OCI-LY7 (cell line): ENCODE results near the gene ZNF3. TPM values are rescaled to one million over a fixed set of nuclear protein-coding genes. Genes with fewer than 3 reads are reported as not detected.

Experiments used
- BruUV-seq: library from RNA; stranded (reverse); fragments of 400-500 nt; replicated peaks from 2 replicates; lab custom pipeline; 2021; lab: Mats Ljungman, UMichigan
- CTCF ChIA-PET: fragments of 300-600 bp; sonication (Branson Sonifier 250); formaldehyde crosslinking; loops from one replicate; lab custom pipeline; 2022; ENCODE audit warnings: antibody characterized with exemption; ENCODE audit not compliant: unreplicated experiment; lab: Charles Lee
- POLR2A ChIA-PET: fragments of 300-600 bp; sonication (Branson Sonifier 250); formaldehyde crosslinking; loops from one replicate; lab custom pipeline; 2022; ENCODE audit warnings: antibody characterized with exemption; lab: Charles Lee
- DNase-seq: peaks from one replicate; pipeline ENCODE4 v3.0.0-alpha.2; 2015; ENCODE audit warnings: low spot score
- H2AFZ ChIP-seq: fragments of 200-600 bp; sonication (generic), shearing (Covaris generic); 2 replicates; pipeline ENCODE4 v1.6.1; 2014; ENCODE audit warnings: mild to moderate bottlenecking, antibody characterized with exemption, low read length, moderate library complexity
- H3K27ac ChIP-seq: fragments of 200-600 bp; sonication (generic); 2 replicates; pipeline ENCODE4 v1.5.1; 2014; ENCODE audit warnings: mixed run types, low read depth, mild to moderate bottlenecking, moderate library complexity, low read length, inconsistent platforms; ENCODE audit not compliant: poor library complexity, severe bottlenecking
- H3K36me3 ChIP-seq: fragments of 200-600 bp; sonication (generic); 2 replicates; pipeline ENCODE4 v1.6.1; 2014; ENCODE audit warnings: mild to moderate bottlenecking, antibody characterized with exemption, low read length, moderate library complexity, mixed read lengths; ENCODE audit not compliant: insufficient read depth
- H3K4me1 ChIP-seq: fragments of 200-600 bp; sonication (generic); 2 replicates; pipeline ENCODE4 v1.5.1; 2014; ENCODE audit warnings: mild to moderate bottlenecking, low read length; ENCODE audit not compliant: insufficient read depth, poor library complexity, severe bottlenecking
- H3K4me2 ChIP-seq: fragments of 200-600 bp; sonication (generic); 2 replicates; pipeline ENCODE4 v1.6.1; 2014; ENCODE audit warnings: mild to moderate bottlenecking, low read length
- H3K4me3 ChIP-seq: fragments of 200-600 bp; sonication (generic); 2 replicates; pipeline ENCODE4 v1.5.1; 2014; ENCODE audit warnings: mild to moderate bottlenecking, low read depth, low read length; ENCODE audit not compliant: poor library complexity, severe bottlenecking
- H3K79me2 ChIP-seq: fragments of 200-600 bp; sonication (generic); 2 replicates; pipeline ENCODE4 v1.6.1; 2016; ENCODE audit warnings: low read depth, mild to moderate bottlenecking, low read length, moderate library complexity, mixed read lengths; ENCODE audit not compliant: insufficient read depth
- H3K9me2 ChIP-seq: fragments of 200-600 bp; sonication (generic); 2 replicates; pipeline ENCODE4 v1.6.1; 2016; ENCODE audit warnings: mild to moderate bottlenecking, low read length, mixed read lengths; ENCODE audit not compliant: insufficient read depth
- H3K9me3 ChIP-seq: fragments of 200-600 bp; sonication (generic); 2 replicates; pipeline ENCODE4 v1.6.1; 2014; ENCODE audit warnings: mild to moderate bottlenecking, mixed run types, low read length, mixed read lengths
- H4K20me1 ChIP-seq: fragments of 200-600 bp; sonication (generic); 2 replicates; pipeline ENCODE4 v1.6.1; 2014; ENCODE audit warnings: mild to moderate bottlenecking, antibody characterized with exemption, low read length, moderate library complexity, mixed read lengths; ENCODE audit not compliant: insufficient read depth
- EZH2phosphoT487 ChIP-seq: fragments of 200-600 bp; sonication (generic); IDR thresholded peaks from 2 replicates; pipeline ENCODE4 v1.6.1; 2018; ENCODE audit warnings: low read depth, borderline replicate concordance, mild to moderate bottlenecking, mixed run types, antibody characterized with exemption, low read length, moderate library complexity, mixed read lengths
- intact Hi-C: fragments of 100-400 bp; cut with micrococcal nuclease; formaldehyde crosslinking; loops from one replicate; pipeline ENCODE4 v1.10.0; 2022; ENCODE audit not compliant: unreplicated experiment
- total RNA-seq, 2 experiments: library from RNA; depleted of rRNA in 1 of 2; stranded (reverse); fragments of >200 nt in 1 of 2; shearing (Covaris generic) in 1 of 2; gene quantifications; 2 replicates each; pipeline ENCODE4 v1.2.3, GENCODE V29; 2014 to 2022
- TF ChIP-seq, protein P1 (sequence below): fragments of 200-600 bp; sonication (generic); conservative IDR thresholded peaks from 2 replicates; pipeline ENCODE4 v1.5.1; 2014; ENCODE audit warnings: mild to moderate bottlenecking, antibody characterized with exemption, low read length, moderate library complexity, mixed read lengths

Gene ZNF3
- total RNA-seq, 2 experiments from 2014 or later, result 19.8 to 23.7 TPM

DNA sequence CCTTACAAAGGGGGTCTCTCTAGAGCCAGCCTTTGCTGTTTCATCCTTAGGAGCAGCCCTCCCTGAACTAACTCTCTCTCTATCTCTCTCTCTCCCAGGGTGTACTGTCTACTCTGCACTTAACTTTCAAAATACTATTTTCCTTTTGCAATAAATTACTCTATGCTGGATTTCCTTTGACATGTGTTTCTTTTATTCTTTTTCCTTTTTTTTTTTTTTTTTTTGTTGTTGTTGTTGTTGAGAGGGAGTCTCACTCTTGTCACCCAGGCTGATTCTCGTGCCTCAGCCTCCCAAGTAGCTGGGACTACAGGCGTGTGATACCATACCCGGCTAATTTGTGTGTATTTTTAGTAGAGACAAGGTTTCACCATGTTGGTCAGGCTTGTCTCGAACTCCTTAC is 1.5 kb upstream of the ZNF3 start:
- Histone ChIP-seq H3K27ac (peak overlapping the region; percentile 64), H2AFZ (peak overlapping the region; percentile 90), H3K79me2 (peaks cover 13% of the 10 kb centered on the region; the same call in 1 of the 2 replicates), H3K36me3 (peaks cover 5% of the 10 kb centered on the region; the same call in 1 of the 2 replicates), H3K4me1 (peaks cover 24% of the 10 kb centered on the region), H3K4me3 (peak overlapping the region; percentile 73), H3K9me3 (no peaks in the 10 kb centered on the region), H3K4me2 (peak overlapping the region; percentile 80), H4K20me1 (no peaks in the 10 kb centered on the region), H3K9me2 (no peaks in the 10 kb centered on the region)
- CTCF ChIA-PET, result interaction anchor here (0.5 to 1.0 kb wide), 5 partner anchors 19 to 346 kb away, joined by 3 to 5 read pairs (median 4); partner anchors contain the start of gene AP4M1
- BruUV-seq, result no TSS peak
- intact Hi-C loops, result loop anchor here (5.0 to 10.0 kb wide), 2 partner anchors 44 to 802 kb away; partner anchors contain the start of genes MBLAC1 and UFSP1
- no peak for TF ChIP-seq EZH2phosphoT487
- TF ChIP-seq, protein P1, sequence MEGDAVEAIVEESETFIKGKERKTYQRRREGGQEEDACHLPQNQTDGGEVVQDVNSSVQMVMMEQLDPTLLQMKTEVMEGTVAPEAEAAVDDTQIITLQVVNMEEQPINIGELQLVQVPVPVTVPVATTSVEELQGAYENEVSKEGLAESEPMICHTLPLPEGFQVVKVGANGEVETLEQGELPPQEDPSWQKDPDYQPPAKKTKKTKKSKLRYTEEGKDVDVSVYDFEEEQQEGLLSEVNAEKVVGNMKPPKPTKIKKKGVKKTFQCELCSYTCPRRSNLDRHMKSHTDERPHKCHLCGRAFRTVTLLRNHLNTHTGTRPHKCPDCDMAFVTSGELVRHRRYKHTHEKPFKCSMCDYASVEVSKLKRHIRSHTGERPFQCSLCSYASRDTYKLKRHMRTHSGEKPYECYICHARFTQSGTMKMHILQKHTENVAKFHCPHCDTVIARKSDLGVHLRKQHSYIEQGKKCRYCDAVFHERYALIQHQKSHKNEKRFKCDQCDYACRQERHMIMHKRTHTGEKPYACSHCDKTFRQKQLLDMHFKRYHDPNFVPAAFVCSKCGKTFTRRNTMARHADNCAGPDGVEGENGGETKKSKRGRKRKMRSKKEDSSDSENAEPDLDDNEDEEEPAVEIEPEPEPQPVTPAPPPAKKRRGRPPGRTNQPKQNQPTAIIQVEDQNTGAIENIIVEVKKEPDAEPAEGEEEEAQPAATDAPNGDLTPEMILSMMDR, result no peak
- POLR2A ChIA-PET, result interaction anchor here (0.6 to 1.2 kb wide), 11 partner anchors 8 to 397 kb away, joined by 3 to 5 read pairs (median 3); partner anchors contain the start of genes MBLAC1, TRIM4 and ZSCAN21
- no peak for DNase-seq

DNA sequence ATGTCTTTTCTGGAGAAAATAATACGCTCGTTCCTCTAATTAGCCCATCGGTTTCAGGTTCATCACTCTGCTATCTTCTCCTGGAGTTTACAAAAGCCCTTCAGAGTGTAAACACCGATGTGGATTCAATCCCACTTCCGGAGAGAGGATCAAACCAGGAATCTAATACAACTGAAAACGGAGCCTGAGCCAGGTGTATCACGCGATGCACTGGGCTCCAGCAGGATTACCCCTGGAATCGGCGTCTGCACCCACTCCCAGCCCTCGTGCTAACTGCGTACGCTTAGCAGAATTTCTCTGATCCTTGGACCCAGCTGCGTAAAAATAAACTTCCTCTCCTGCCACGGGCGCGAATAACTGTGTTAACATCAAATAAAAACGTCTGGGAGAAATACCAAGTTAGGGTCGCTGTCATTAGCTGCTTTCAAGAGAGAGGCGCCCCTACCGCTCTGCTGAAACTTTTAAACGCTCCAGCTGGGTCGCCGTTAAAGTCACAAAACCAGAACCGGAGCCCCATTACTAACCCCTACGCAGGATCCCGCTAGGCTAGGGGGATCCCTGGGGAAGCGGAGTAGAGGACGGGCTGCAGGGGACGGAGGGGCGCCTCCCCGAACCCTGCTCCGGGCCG is 502 bp downstream of the ZNF3 start:
- Histone ChIP-seq H3K4me3 (peak overlapping the region; percentile 73), H3K4me2 (peak overlapping the region; percentile 80), H3K4me1 (peaks cover 22% of the 10 kb centered on the region), H2AFZ (peak overlapping the region; percentile 0; the same call in 1 of the 2 replicates), H4K20me1 (no peaks in the 10 kb centered on the region), H3K36me3 (peaks cover 16% of the 10 kb centered on the region; the same call in 1 of the 2 replicates), H3K79me2 (peaks cover 11% of the 10 kb centered on the region; the same call in 1 of the 2 replicates), H3K27ac (peak overlapping the region; percentile 3), H3K9me3 (no peaks in the 10 kb centered on the region), H3K9me2 (no peaks in the 10 kb centered on the region)
- peak; percentile 19 for DNase-seq
- intact Hi-C loops, result loop anchor here (1.0 to 10.0 kb wide), 4 partner anchors 32 to 804 kb away; partner anchors contain the start of genes MBLAC1, UFSP1 and ZSCAN21
- ChIA-PET CTCF (no interaction called here), POLR2A (interaction anchor here (0.7 to 1.1 kb wide), 2 partner anchors 65 to 456 kb away, joined by 3 read pairs; no protein-coding TSS in a partner anchor)
- TF ChIP-seq, protein P1, result no peak
- no peak for TF ChIP-seq EZH2phosphoT487
- BruUV-seq, result TSS peak; percentile 73
